Measurements from ENCODE around the gene TAPT1. TPM values are rescaled to one million over a fixed set of nuclear protein-coding genes. Genes with fewer than 3 reads are reported as not detected.

Gene TAPT1
- total RNA-seq, result 10 to 100 TPM; 43.0 to 71.3 TPM
- long read RNA-seq, donor 1, full-length matches to known transcripts, result 13 of 21 reads
- long read RNA-seq, donor 1, partial matches to known transcripts, result 1 of 21 reads
- long read RNA-seq, donor 1, other reads (novel, unspliced or antisense), result 7 of 21 reads
- long read RNA-seq, donor 2, partial matches to known transcripts, result 1 of 2 reads
- long read RNA-seq, donor 2, other reads (novel, unspliced or antisense), result 1 of 2 reads

GRCh38 chr4:16225863-16226815 lies at the start of gene TAPT1:
TAPT1 (minus strand) TSS chr4:16226471; CDS start chr4:16226457, 14 bp downstream.
- DNase-seq (ENCODE audit: low spot score), result peak; percentile 93
- intact Hi-C loops (cut with DNase I), result no loop called here

- DNase-seq (ENCODE audit: low spot score), result no peak
- intact Hi-C loops (cut with DNase I), result no loop called here
These were observed 45.1 kb upstream of the TAPT1 start for GRCh38 chr4:16271411-16271810.

- no peak for DNase-seq (ENCODE audit: low spot score)
- intact Hi-C loops (cut with DNase I), result no loop called here
These were observed 44.4 kb upstream of the TAPT1 start for GRCh38 chr4:16270454-16271328.

GRCh38 chr4:16269742-16270453 lies 43.6 kb upstream of the TAPT1 start:
- DNase-seq (ENCODE audit: low spot score), result peak; percentile 83
- intact Hi-C loops (cut with DNase I), result loop anchor here in 1 of 2 donors (10.0 kb wide), 1 partner anchor 75 kb away; no protein-coding TSS in a partner anchor

- intact Hi-C loops (cut with DNase I), result loop anchor here in 1 of 2 donors (10.0 kb wide), 1 partner anchor 74 kb away; no protein-coding TSS in a partner anchor
- no peak for DNase-seq (ENCODE audit: low spot score)
These were observed 43.0 kb upstream of the TAPT1 start for GRCh38 chr4:16269240-16269639.

- intact Hi-C loops (cut with DNase I), result loop anchor here in 1 of 2 donors (10.0 kb wide), 1 partner anchor 73 kb away; no protein-coding TSS in a partner anchor
- no peak for DNase-seq (ENCODE audit: low spot score)
These were observed 42.0 kb upstream of the TAPT1 start for GRCh38 chr4:16268290-16268689.

GRCh38 chr4:16267639-16268038 lies 41.4 kb upstream of the TAPT1 start:
- DNase-seq (ENCODE audit: low spot score), result no peak
- intact Hi-C loops (cut with DNase I), result loop anchor here in 1 of 2 donors (10.0 kb wide), 1 partner anchor 73 kb away; no protein-coding TSS in a partner anchor

- intact Hi-C loops (cut with DNase I), result loop anchor here in 1 of 2 donors (2.0 to 10.0 kb wide), 2 partner anchors 71 to 239 kb away; no protein-coding TSS in a partner anchor
- no peak for DNase-seq (ENCODE audit: low spot score)
These were observed 39.5 kb upstream of the TAPT1 start for GRCh38 chr4:16265820-16266219.

- DNase-seq (ENCODE audit: low spot score), result no peak
- intact Hi-C loops (cut with DNase I), result loop anchor here in 1 of 2 donors (2.0 to 10.0 kb wide), 2 partner anchors 70 to 238 kb away; no protein-coding TSS in a partner anchor
These were observed 38.5 kb upstream of the TAPT1 start for GRCh38 chr4:16264798-16265197.

GRCh38 chr4:16263056-16263455 lies 36.8 kb upstream of the TAPT1 start:
- no peak for DNase-seq (ENCODE audit: low spot score)
- intact Hi-C loops (cut with DNase I), result loop anchor here in 1 of 2 donors (10.0 kb wide), 1 partner anchor 68 kb away; no protein-coding TSS in a partner anchor

- intact Hi-C loops (cut with DNase I), result loop anchor here in 1 of 2 donors (10.0 kb wide), 1 partner anchor 67 kb away; no protein-coding TSS in a partner anchor
- no peak for DNase-seq (ENCODE audit: low spot score)
These were observed 35.9 kb upstream of the TAPT1 start for GRCh38 chr4:16262188-16262587.

GRCh38 chr4:16261313-16261878 lies 35.1 kb upstream of the TAPT1 start:
- DNase-seq (ENCODE audit: low spot score), result no peak
- intact Hi-C loops (cut with DNase I), result loop anchor here in 1 of 2 donors (10.0 kb wide), 1 partner anchor 67 kb away; no protein-coding TSS in a partner anchor

- intact Hi-C loops (cut with DNase I), result loop anchor here in 1 of 2 donors (10.0 kb wide), 1 partner anchor 65 kb away; no protein-coding TSS in a partner anchor
- no peak for DNase-seq (ENCODE audit: low spot score)
These were observed 33.6 kb upstream of the TAPT1 start for GRCh38 chr4:16259889-16260246.

GRCh38 chr4:16259241-16259888 lies 33.1 kb upstream of the TAPT1 start:
- no peak for DNase-seq (ENCODE audit: low spot score)
- intact Hi-C loops (cut with DNase I), result no loop called here

- no peak for DNase-seq (ENCODE audit: low spot score)
- intact Hi-C loops (cut with DNase I), result loop anchor here in 1 of 2 donors (2.0 kb wide), 1 partner anchor 61 kb away; no protein-coding TSS in a partner anchor
These were observed 31.3 kb upstream of the TAPT1 start for GRCh38 chr4:16257611-16258010.

GRCh38 chr4:16256343-16256742 lies 30.1 kb upstream of the TAPT1 start:
- intact Hi-C loops (cut with DNase I), result loop anchor here in 1 of 2 donors (2.0 kb wide), 1 partner anchor 60 kb away; no protein-coding TSS in a partner anchor
- DNase-seq (ENCODE audit: low spot score), result no peak

- intact Hi-C loops (cut with DNase I), result loop anchor here in 1 of 2 donors (2.0 kb wide), 1 partner anchor 59 kb away; no protein-coding TSS in a partner anchor
- no peak for DNase-seq (ENCODE audit: low spot score)
These were observed 29.5 kb upstream of the TAPT1 start for GRCh38 chr4:16255730-16256129.
